Vagina (tissue), 2 donors: ENCODE results near the gene SHF.

ENCODE experiments used
- POLR2A ChIP-seq, 2 donors: fragments of 450-650 bp; IDR thresholded peaks; one replicate each; pipeline ENCODE4 v1.6.1; 2017; ENCODE audit warnings: antibody characterized with exemption in 2 of 2, mild to moderate bottlenecking in 2 of 2, moderate library complexity in 2 of 2
- POLR2AphosphoS5 ChIP-seq, 2 donors: sonication (generic); formaldehyde crosslinking; IDR thresholded peaks; one replicate each; pipeline ENCODE4 v1.9.0; 2017; ENCODE audit warnings: antibody characterized with exemption in 2 of 2, mild to moderate bottlenecking in 2 of 2, low read depth in 1 of 2; ENCODE audit not compliant: insufficient read depth in 1 of 2
- TF ChIP-seq, protein P1 (sequence below), 3 experiments: fragments of 450-650 bp in 2 of 3; fragments of 200-600 bp in 1 of 3; sonication (generic) in 1 of 3; IDR thresholded peaks; one replicate each; pipeline ENCODE4 v1.5.1; 2017 to 2019; ENCODE audit warnings: antibody characterized with exemption in 3 of 3, mild to moderate bottlenecking in 2 of 3, moderate library complexity in 2 of 3

DNA sequence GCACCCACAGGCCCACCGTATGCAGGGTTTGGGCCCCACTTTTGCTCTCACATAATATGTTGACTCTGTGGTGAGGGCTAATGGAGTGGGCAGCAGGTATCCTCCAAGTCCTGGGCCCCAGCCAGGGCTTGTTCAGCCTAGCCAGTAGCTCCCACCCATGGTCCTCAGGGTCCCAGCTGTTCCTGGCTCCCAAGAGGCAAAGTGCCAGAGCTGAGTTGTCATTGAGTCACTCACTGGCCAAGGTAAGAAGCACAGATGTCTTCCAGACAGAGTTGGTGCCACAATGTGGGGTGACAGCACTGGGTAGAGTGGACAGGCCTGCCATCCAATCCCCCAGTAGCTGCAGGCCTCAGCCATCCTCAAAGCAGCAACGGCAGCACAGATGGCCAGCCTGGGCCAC is 4.3 kb downstream of the SHF start:
- TF ChIP-seq, protein P1, sequence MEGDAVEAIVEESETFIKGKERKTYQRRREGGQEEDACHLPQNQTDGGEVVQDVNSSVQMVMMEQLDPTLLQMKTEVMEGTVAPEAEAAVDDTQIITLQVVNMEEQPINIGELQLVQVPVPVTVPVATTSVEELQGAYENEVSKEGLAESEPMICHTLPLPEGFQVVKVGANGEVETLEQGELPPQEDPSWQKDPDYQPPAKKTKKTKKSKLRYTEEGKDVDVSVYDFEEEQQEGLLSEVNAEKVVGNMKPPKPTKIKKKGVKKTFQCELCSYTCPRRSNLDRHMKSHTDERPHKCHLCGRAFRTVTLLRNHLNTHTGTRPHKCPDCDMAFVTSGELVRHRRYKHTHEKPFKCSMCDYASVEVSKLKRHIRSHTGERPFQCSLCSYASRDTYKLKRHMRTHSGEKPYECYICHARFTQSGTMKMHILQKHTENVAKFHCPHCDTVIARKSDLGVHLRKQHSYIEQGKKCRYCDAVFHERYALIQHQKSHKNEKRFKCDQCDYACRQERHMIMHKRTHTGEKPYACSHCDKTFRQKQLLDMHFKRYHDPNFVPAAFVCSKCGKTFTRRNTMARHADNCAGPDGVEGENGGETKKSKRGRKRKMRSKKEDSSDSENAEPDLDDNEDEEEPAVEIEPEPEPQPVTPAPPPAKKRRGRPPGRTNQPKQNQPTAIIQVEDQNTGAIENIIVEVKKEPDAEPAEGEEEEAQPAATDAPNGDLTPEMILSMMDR (IDR thresholded peaks at IDR 0.05), result no peak
- TF ChIP-seq POLR2A (IDR thresholded peaks at IDR 0.05) (no peak), POLR2AphosphoS5 (IDR thresholded peaks at IDR 0.05; ENCODE audit: insufficient read depth in 1 of 2, low read depth in 1 of 2) (no peak)
